A673 (cell line): ENCODE results near the gene SEMA4D. TPM values are rescaled to one million over a fixed set of nuclear protein-coding genes. Genes with fewer than 3 reads are reported as not detected.

ENCODE experiments used
- BruUV-seq: library from RNA; stranded (reverse); fragments of 400-500 nt; replicated peaks from 2 replicates; lab custom pipeline; 2021; lab: Mats Ljungman, UMichigan
- CTCF ChIA-PET: fragments of 300-600 bp; sonication (Branson Sonifier 250); formaldehyde crosslinking; loops from one replicate; lab custom pipeline; 2022; ENCODE audit warnings: antibody characterized with exemption; lab: Charles Lee
- POLR2A ChIA-PET: fragments of 300-600 bp; sonication (Branson Sonifier 250); formaldehyde crosslinking; loops from one replicate; lab custom pipeline; 2022; ENCODE audit warnings: antibody characterized with exemption; ENCODE audit not compliant: low non-redundant PET; lab: Charles Lee
- DNase-seq: peaks from one replicate; pipeline ENCODE4 v3.0.0-alpha.2; 2015; ENCODE audit warnings: low spot score
- H3K27ac ChIP-seq: fragments of 200-600 bp; sonication (generic); 2 replicates; pipeline ENCODE4 v1.5.1; 2016; ENCODE audit warnings: mixed run types, low read depth, mild to moderate bottlenecking, mixed read lengths, antibody characterized with exemption, low read length; ENCODE audit not compliant: poor library complexity, severe bottlenecking
- H3K27me3 ChIP-seq: fragments of 200-600 bp; sonication (generic); replicated peaks from 2 replicates; pipeline ENCODE4 v1.6.1; 2017; ENCODE audit warnings: mixed run types, low read depth, mild to moderate bottlenecking, mixed read lengths, antibody characterized with exemption, low read length; ENCODE audit not compliant: insufficient read depth, poor library complexity
- H3K36me3 ChIP-seq: fragments of 200-600 bp; sonication (generic); 2 replicates; pipeline ENCODE4 v1.6.1; 2016; ENCODE audit warnings: mixed run types, mild to moderate bottlenecking, mixed read lengths, antibody characterized with exemption, low read length; ENCODE audit not compliant: insufficient read depth, poor library complexity, severe bottlenecking
- H3K4me1 ChIP-seq: fragments of 200-600 bp; sonication (generic); 2 replicates; pipeline ENCODE4 v1.6.1; 2017; ENCODE audit warnings: mixed run types, mild to moderate bottlenecking, mixed read lengths, antibody characterized with exemption, low read length; ENCODE audit not compliant: insufficient read depth, poor library complexity, severe bottlenecking
- H3K4me3 ChIP-seq: fragments of 200-600 bp; sonication (generic); 2 replicates; pipeline ENCODE4 v1.5.1; 2016; ENCODE audit warnings: low read depth, mixed run types, mild to moderate bottlenecking, mixed read lengths, low read length; ENCODE audit not compliant: poor library complexity, severe bottlenecking
- H3K9me3 ChIP-seq: fragments of 200-600 bp; sonication (generic); 2 replicates; pipeline ENCODE4 v1.6.1; 2016; ENCODE audit warnings: mixed run types, low read depth, mild to moderate bottlenecking, mixed read lengths, antibody characterized with exemption, low read length; ENCODE audit not compliant: poor library complexity, severe bottlenecking
- CTCF ChIP-seq: fragments of 300-800, 200-600 bp; sonication (generic); conservative IDR thresholded peaks from 2 replicates; pipeline ENCODE4 v1.5.1; 2017; ENCODE audit warnings: low read depth, mild to moderate bottlenecking, antibody characterized with exemption, low read length, moderate library complexity, mixed read lengths
- EZH2 ChIP-seq: fragments of 200-600 bp; sonication (generic); IDR thresholded peaks from 2 replicates; pipeline ENCODE4 v1.6.1; 2017; ENCODE audit warnings: borderline replicate concordance, low read depth, mild to moderate bottlenecking, mixed read lengths, antibody characterized with exemption, low read length; ENCODE audit not compliant: poor library complexity, severe bottlenecking
- intact Hi-C: fragments of 100-400 bp; cut with micrococcal nuclease; formaldehyde crosslinking; loops from one replicate; pipeline ENCODE4 v1.10.0; 2022; ENCODE audit not compliant: unreplicated experiment
- total RNA-seq: library from RNA; stranded (reverse); gene quantifications from 2 replicates; pipeline ENCODE4 v1.2.3, GENCODE V29; 2021

SEMA4D gene
- total RNA-seq, 1 experiment from 2014 or later = 14.2 TPM

GRCh38 chr9:89505048-89505447 lies 7.1 kb upstream of the SEMA4D start:
- Histone ChIP-seq H3K4me1 (no peaks in the 10 kb centered on the region), H3K4me3 (no peak overlapping the region), H3K27me3 (no peaks in the 10 kb centered on the region), H3K9me3 (no peaks in the 10 kb centered on the region), H3K36me3 (no peaks in the 10 kb centered on the region), H3K27ac (no peak overlapping the region)
- BruUV-seq = no TSS peak
- intact Hi-C loops = no loop called here
- ChIA-PET POLR2A (no interaction called here), CTCF (no interaction called here)
- TF ChIP-seq EZH2 = no peak
- no peak for TF ChIP-seq CTCF
- DNase-seq = no peak

- no peaks in the 10 kb centered on the region for H3K27me3 ChIP-seq
- ChIA-PET POLR2A (no interaction called here), CTCF (no interaction called here)
- intact Hi-C loops = no loop called here
- no peaks in the 10 kb centered on the region for H3K36me3 ChIP-seq
- no peak overlapping the region for H3K4me3 ChIP-seq
- H3K4me1 ChIP-seq = no peaks in the 10 kb centered on the region
- DNase-seq = no peak
- no peak for TF ChIP-seq CTCF
- TF ChIP-seq EZH2 = no peak
- no peaks in the 10 kb centered on the region for H3K9me3 ChIP-seq
- H3K27ac ChIP-seq = no peak overlapping the region
- no TSS peak for BruUV-seq
Measured at GRCh38 chr9:89502671-89503070, 4.8 kb upstream of the SEMA4D start.

GRCh38 chr9:89502038-89502601 lies 4.2 kb upstream of the SEMA4D start:
- Histone ChIP-seq H3K27ac (no peak overlapping the region), H3K27me3 (no peaks in the 10 kb centered on the region), H3K36me3 (no peaks in the 10 kb centered on the region), H3K9me3 (no peaks in the 10 kb centered on the region), H3K4me1 (no peaks in the 10 kb centered on the region), H3K4me3 (no peak overlapping the region)
- TF ChIP-seq EZH2 (no peak), CTCF (no peak)
- intact Hi-C loops = no loop called here
- BruUV-seq = no TSS peak
- CTCF ChIA-PET = no interaction called here
- DNase-seq = no peak
- POLR2A ChIA-PET = no interaction called here
